Measurements from ENCODE around the gene PRR15. TPM values are rescaled to one million over a fixed set of nuclear protein-coding genes. Genes with fewer than 3 reads are reported as not detected.
A peak's percentile ranks its signal among the peaks of the same experiment; 100 is the strongest.

PRR15 gene
- total and polyA plus RNA-seq, 11 donors, result 0.17 to 7.0 (median 0.29) TPM; not detected in 4

GRCh38 chr7:29574659-29575058 is 11.0 kb downstream of the PRR15 start:
- no peak for TF ChIP-seq POLR2A (IDR thresholded peaks at IDR 0.05)
- no peak for TF ChIP-seq CTCF (IDR thresholded peaks at IDR 0.05)
- Histone ChIP-seq H3K4me3 (no peak overlapping the region), H3K36me3 (no peaks in the 10 kb centered on the region), H3K27ac (no peak overlapping the region), H3K27me3 (peaks cover 0 to 5% (median 0%) of the 10 kb centered on the region in 9 donors), H3K4me1 (no peaks in the 10 kb centered on the region), H3K9me3 (peaks cover 0 to 14% (median 5%) of the 10 kb centered on the region in 12 donors)
- ATAC-seq (no peak), DNase-seq (no peak)
- 67 to 76% (median 68%) methylated on average over 3 of the region's 3 CpGs for WGBS, 4 donors
- intact Hi-C loops (cut with DNase I), result loop anchor here in 1 of 10 donors (2.0 kb wide), 1 partner anchor 28 kb away; no protein-coding TSS in a partner anchor

- intact Hi-C loops (cut with DNase I), result no loop called here
- Histone ChIP-seq H3K36me3 (no peaks in the 10 kb centered on the region), H3K27me3 (no peaks in the 10 kb centered on the region), H3K9me3 (no peaks in the 10 kb centered on the region), H3K4me3 (no peak overlapping the region), H3K4me1 (no peaks in the 10 kb centered on the region), H3K27ac (no peak overlapping the region)
- DNase-seq (no peak), ATAC-seq (no peak)
- 69 to 94% (median 76%) methylated on average over 3 of the region's 3 CpGs for WGBS, 4 donors
- TF ChIP-seq CTCF (IDR thresholded peaks at IDR 0.05), result no peak
Observed at GRCh38 chr7:29587195-29587808, 23.7 kb downstream of the PRR15 start.

- Histone ChIP-seq H3K27ac (no peak overlapping the region), H3K4me3 (no peak overlapping the region), H3K36me3 (no peaks in the 10 kb centered on the region), H3K27me3 (peaks cover 0 to 5% (median 0%) of the 10 kb centered on the region in 9 donors), H3K4me1 (no peaks in the 10 kb centered on the region), H3K9me3 (no peaks in the 10 kb centered on the region)
- intact Hi-C loops (cut with DNase I), result no loop called here
- DNase-seq (no peak), ATAC-seq (no peak)
- WGBS, 4 donors, result 66 to 86% (median 78%) methylated on average over 2 of the region's 2 CpGs
- TF ChIP-seq POLR2A (IDR thresholded peaks at IDR 0.05) (no peak), CTCF (IDR thresholded peaks at IDR 0.05) (no peak)
Observed at GRCh38 chr7:29588212-29588611, 24.6 kb downstream of the PRR15 start.

GRCh38 chr7:29588900-29589696 is 25.5 kb downstream of the PRR15 start:
- DNase-seq (peak in 2 of 5 donors; percentile 10 to 28), ATAC-seq (peak in 1 of 4 donors; percentile 57)

More at GRCh38 chr7:29588900-29589696, 25.5 kb downstream of the PRR15 start:
- H3K9me3 ChIP-seq, result no peaks in the 10 kb centered on the region
- intact Hi-C loops (cut with DNase I), result no loop called here
- no peaks in the 10 kb centered on the region for H3K4me1 ChIP-seq
- H3K4me3 ChIP-seq, result no peak overlapping the region
- peaks cover 0 to 5% (median 0%) of the 10 kb centered on the region in 9 donors for H3K27me3 ChIP-seq
- H3K27ac ChIP-seq, result no peak overlapping the region
- no peaks in the 10 kb centered on the region for H3K36me3 ChIP-seq
- WGBS, 4 donors, result 63 to 74% (median 67%) methylated on average over 8 of the region's 8 CpGs
- TF ChIP-seq POLR2A (IDR thresholded peaks at IDR 0.05) (no peak), CTCF (IDR thresholded peaks at IDR 0.05) (peak; percentile 62 to 84 (median 74))
